H1 (cell line): ENCODE data around the gene AHDC1.

Source experiments
- ATF2 ChIP-seq: IDR thresholded peaks from 2 replicates; pipeline ENCODE4 v1.6.1; 2012; ENCODE audit warnings: low read length, inconsistent platforms
- BCL11A ChIP-seq, 2 experiments: IDR thresholded peaks; one replicate each; pipeline ENCODE4 v1.6.1; 2011; ENCODE audit warnings: low read depth in 2 of 2, low read length in 2 of 2, mild to moderate bottlenecking in 2 of 2
- CBX8 ChIP-seq: fragments of 300-800, 300-1000 bp; sonication (generic); IDR thresholded peaks from 2 replicates; pipeline ENCODE4 v1.7.1; 2016; ENCODE audit warnings: low read depth, low read length, borderline replicate concordance
- CHD2 ChIP-seq: IDR thresholded peaks from 2 replicates; pipeline ENCODE4 v1.6.1; 2012; ENCODE audit warnings: low read length, improper control_type of control experiment
- CTCF ChIP-seq, 3 experiments: IDR thresholded peaks; 1 replicate in 2 of 3; 2 replicates in 1 of 3; pipeline versions ENCODE4 v1.5.1 to v1.6.1; 2011; ENCODE audit warnings: low read length in 3 of 3, mild to moderate bottlenecking in 3 of 3, inconsistent platforms in 2 of 3, low read depth in 1 of 3, moderate library complexity in 1 of 3; ENCODE audit not compliant: insufficient read depth in 1 of 3; ENCODE audit errors: control extremely low read depth in 1 of 3
- EGR1 ChIP-seq: IDR thresholded peaks from 2 replicates; pipeline ENCODE4 v1.6.1; 2011; ENCODE audit warnings: low read depth, low read length, borderline replicate concordance
- HDAC2 ChIP-seq, 2 experiments: fragments of 300-600 bp in 1 of 2; sonication (generic) in 1 of 2; IDR thresholded peaks; 2 replicates each; pipeline ENCODE4 v1.6.1; 2011 to 2012; ENCODE audit warnings: low read depth in 2 of 2, low read length in 2 of 2, mild to moderate bottlenecking in 2 of 2, moderate library complexity in 2 of 2, borderline replicate concordance in 1 of 2, inconsistent platforms in 1 of 2
- POLR2A ChIP-seq, 2 experiments: IDR thresholded peaks; 1 replicate in 1 of 2; 2 replicates in 1 of 2; pipeline ENCODE4 v1.6.1; 2011; ENCODE audit warnings: low read depth in 2 of 2, low read length in 2 of 2, mild to moderate bottlenecking in 2 of 2; ENCODE audit errors: control extremely low read depth in 1 of 2
- POLR2AphosphoS5 ChIP-seq: IDR thresholded peaks from 2 replicates; pipeline ENCODE4 v1.6.1; 2011; ENCODE audit warnings: low read depth, low read length
- RAD21 ChIP-seq, 2 experiments: IDR thresholded peaks in 1 of 2; conservative IDR thresholded peaks in 1 of 2; 2 replicates each; pipeline ENCODE4 v1.6.1; 2011; ENCODE audit warnings: low read depth in 2 of 2, low read length in 2 of 2, improper control_type of control experiment in 1 of 2, inconsistent platforms in 1 of 2, mild to moderate bottlenecking in 1 of 2, moderate library complexity in 1 of 2
- RFX5 ChIP-seq: IDR thresholded peaks from 2 replicates; pipeline ENCODE4 v1.6.1; 2011; ENCODE audit warnings: low read depth, low read length, improper control_type of control experiment, borderline replicate concordance
- SP1 ChIP-seq: IDR thresholded peaks from 2 replicates; pipeline ENCODE4 v1.6.1; 2011; ENCODE audit warnings: low read depth, low read length
- YY1 ChIP-seq: IDR thresholded peaks from 2 replicates; pipeline ENCODE4 v1.6.1; 2011; ENCODE audit warnings: low read depth, mild to moderate bottlenecking, low read length
- ZNF274 ChIP-seq: IDR thresholded peaks from 2 replicates; pipeline ENCODE4 v1.7.0; 2012; ENCODE audit warnings: low read length, borderline replicate concordance; ENCODE audit errors: extremely low read depth

- TF ChIP-seq ZNF274 (no peak), YY1 (no peak), CTCF (IDR thresholded peaks at IDR 0.05; ENCODE audit: control extremely low read depth in 1 of 3, insufficient read depth in 1 of 3, low read depth in 1 of 3, low read length in 3 of 3) (no peak), POLR2A (IDR thresholded peaks at IDR 0.05; ENCODE audit: control extremely low read depth in 1 of 2, low read depth in 2 of 2, low read length in 2 of 2) (no peak), SP1 (no peak), BCL11A (IDR thresholded peaks at IDR 0.05; ENCODE audit: low read depth in 2 of 2, low read length in 2 of 2) (no peak), RFX5 (no peak), CBX8 (no peak), EGR1 (no peak), HDAC2 (IDR thresholded peaks at IDR 0.05; ENCODE audit: borderline replicate concordance in 1 of 2, low read depth in 2 of 2, low read length in 2 of 2) (no peak), POLR2AphosphoS5 (no peak), ATF2 (no peak), RAD21 (IDR thresholded peaks at IDR 0.05 in 1 of 2, conservative IDR thresholded peaks at IDR 0.05 in 1 of 2; ENCODE audit: low read depth in 2 of 2, low read length in 2 of 2) (no peak), CHD2 (no peak)
These were observed 7.5 kb upstream of the AHDC1 start for GRCh38 chr1:27611450-27611849.
